GM23338 (cell line): ENCODE results near the gene USH2A. TPM values are rescaled to one million over a fixed set of nuclear protein-coding genes. Genes with fewer than 3 reads are reported as not detected.
A peak's percentile ranks its signal among the peaks of the same experiment; 100 is the strongest.

Experiments
- ATAC-seq: fragments of 200-7000 bp; cut with Tn5 transposase; 3 replicates; pipeline ENCODE4 v1.9.1; 2020
- DNase-seq: peaks from one replicate; pipeline ENCODE4 v3.0.0-alpha.2; 2015; ENCODE audit warnings: low spot score
- H2AFZ ChIP-seq: fragments of 200-600 bp; sonication (generic); 2 replicates; pipeline ENCODE4 v1.8.0; 2016; ENCODE audit warnings: antibody characterized with exemption, mild to moderate bottlenecking, moderate library complexity
- H3F3A ChIP-seq: fragments of 200-600 bp; sonication (generic); replicated peaks from 2 replicates; pipeline ENCODE4 v1.8.0; 2017; ENCODE audit warnings: antibody characterized with exemption, mixed run types, low read depth
- H3K27ac ChIP-seq: fragments of 200-600 bp; sonication (generic); 2 replicates; pipeline ENCODE4 v1.6.1; 2016; ENCODE audit warnings: low read depth
- H3K27me3 ChIP-seq: fragments of 200-600 bp; sonication (generic); 2 replicates; pipeline ENCODE4 v1.8.0; 2016; ENCODE audit warnings: mild to moderate bottlenecking, mixed run types, moderate library complexity; ENCODE audit not compliant: insufficient read depth
- H3K36me3 ChIP-seq: fragments of 200-600 bp; sonication (generic); 2 replicates; pipeline ENCODE4 v1.8.0; 2016; ENCODE audit warnings: mild to moderate bottlenecking; ENCODE audit not compliant: insufficient read depth
- H3K4me1 ChIP-seq: fragments of 200-600 bp; sonication (generic); 2 replicates; pipeline ENCODE4 v1.8.0; 2016; ENCODE audit warnings: mild to moderate bottlenecking, moderate library complexity; ENCODE audit not compliant: insufficient read depth
- H3K4me2 ChIP-seq: fragments of 200-600 bp; sonication (generic); 2 replicates; pipeline ENCODE4 v1.7.1; 2017; ENCODE audit warnings: mixed run types
- H3K4me3 ChIP-seq: fragments of 200-600 bp; sonication (generic); 2 replicates; pipeline ENCODE4 v1.6.1; 2016; ENCODE audit warnings: mixed run types
- H3K79me2 ChIP-seq: fragments of 200-600 bp; sonication (generic); replicated peaks from 2 replicates; pipeline ENCODE4 v1.8.0; 2017; ENCODE audit warnings: mild to moderate bottlenecking; ENCODE audit not compliant: insufficient read depth
- H3K9me2 ChIP-seq: fragments of 200-600 bp; sonication (generic); 2 replicates; pipeline ENCODE4 v1.8.0; 2017; ENCODE audit not compliant: insufficient read depth
- H4K20me1 ChIP-seq: fragments of 200-600 bp; sonication (generic); replicated peaks from 2 replicates; pipeline ENCODE4 v1.8.0; 2017; ENCODE audit warnings: mild to moderate bottlenecking; ENCODE audit not compliant: insufficient read depth
- H3K27ac Mint-ChIP-seq: 2 replicates; pipeline ENCODE4 v1.8.0; 2020; ENCODE audit warnings: inconsistent platforms, mild to moderate bottlenecking, moderate library complexity, mixed read lengths
- H3K27me3 Mint-ChIP-seq: 3 replicates; pipeline ENCODE4 v1.8.0; 2022; ENCODE audit warnings: low read depth, mild to moderate bottlenecking, moderate library complexity, mixed read lengths, inconsistent platforms; ENCODE audit not compliant: insufficient read depth, poor library complexity
- H3K36me3 Mint-ChIP-seq: 3 replicates; pipeline ENCODE4 v1.8.0; 2021; ENCODE audit warnings: low read depth, mild to moderate bottlenecking, inconsistent platforms, moderate library complexity, mixed read lengths
- H3K4me1 Mint-ChIP-seq: 3 replicates; pipeline ENCODE4 v1.8.0; 2020; ENCODE audit warnings: mild to moderate bottlenecking, inconsistent platforms, mixed read lengths
- H3K4me3 Mint-ChIP-seq: 3 replicates; pipeline ENCODE4 v1.8.0; 2021; ENCODE audit warnings: moderate library complexity, mild to moderate bottlenecking, inconsistent platforms, mixed read lengths
- H3K9me3 Mint-ChIP-seq: 3 replicates; pipeline ENCODE4 v1.8.0; 2020; ENCODE audit warnings: moderate library complexity, mild to moderate bottlenecking, inconsistent platforms, mixed read lengths
- EZH2phosphoT487 ChIP-seq: fragments of 200-600 bp; sonication (generic); IDR thresholded peaks from one replicate; pipeline ENCODE4 v1.8.1; 2018; ENCODE audit warnings: antibody characterized with exemption; ENCODE audit not compliant: unreplicated experiment
- JUNB ChIP-seq: IDR thresholded peaks from one replicate; pipeline ENCODE4 v1.6.1; 2016; ENCODE audit warnings: antibody characterized with exemption; ENCODE audit not compliant: unreplicated experiment
- NANOG ChIP-seq: IDR thresholded peaks from 2 replicates; pipeline ENCODE4 v1.6.1; 2016; ENCODE audit warnings: antibody characterized with exemption, borderline replicate concordance
- POLR2AphosphoS5 ChIP-seq: IDR thresholded peaks from 2 replicates; pipeline ENCODE4 v1.6.1; 2016; ENCODE audit warnings: antibody characterized with exemption, low read depth
- ZNF331 ChIP-seq: fragments of 250-450 bp; sonication (Bioruptor Pico); IDR thresholded peaks from 2 replicates; pipeline ENCODE4 v1.5.0; 2020; ENCODE audit warnings: low read depth, mild to moderate bottlenecking, moderate library complexity
- ZNF462 ChIP-seq: fragments of 250-450 bp; sonication (Bioruptor Pico); IDR thresholded peaks from 2 replicates; pipeline ENCODE4 v1.5.0; 2020; ENCODE audit warnings: mild to moderate bottlenecking, moderate library complexity
- polyA plus RNA-seq: library from polyadenylated mRNA; unstranded; fragments of >200 nt; fragmentation: Nextera tagmentation; extraction: Ambion mirVana; gene quantifications from 2 replicates; pipeline ENCODE4 v1.2.1, GENCODE V29; 2016
- total RNA-seq: library from RNA; depleted of rRNA; stranded (reverse); fragments of >200 nt; shearing (Covaris generic); gene quantifications from 2 replicates; pipeline ENCODE4 v1.2.3, GENCODE V29; 2014
- TF ChIP-seq, protein P1 (sequence below): IDR thresholded peaks from 2 replicates; pipeline ENCODE4 v1.6.1; 2016; ENCODE audit warnings: antibody characterized with exemption
- TF ChIP-seq, protein P2 (sequence below), 2 experiments: fragments of 200-600 bp in 1 of 2; sonication (generic) in 1 of 2; conservative IDR thresholded peaks; 2 replicates each; pipeline versions ENCODE4 v1.5.1 to v1.6.1; 2016 to 2017; ENCODE audit warnings: antibody characterized with exemption in 2 of 2, low read depth in 2 of 2, mild to moderate bottlenecking in 2 of 2, moderate library complexity in 1 of 2

USH2A gene
- total and polyA plus RNA-seq, 2 experiments from 2014 or later, result 0.03 TPM

DNA sequence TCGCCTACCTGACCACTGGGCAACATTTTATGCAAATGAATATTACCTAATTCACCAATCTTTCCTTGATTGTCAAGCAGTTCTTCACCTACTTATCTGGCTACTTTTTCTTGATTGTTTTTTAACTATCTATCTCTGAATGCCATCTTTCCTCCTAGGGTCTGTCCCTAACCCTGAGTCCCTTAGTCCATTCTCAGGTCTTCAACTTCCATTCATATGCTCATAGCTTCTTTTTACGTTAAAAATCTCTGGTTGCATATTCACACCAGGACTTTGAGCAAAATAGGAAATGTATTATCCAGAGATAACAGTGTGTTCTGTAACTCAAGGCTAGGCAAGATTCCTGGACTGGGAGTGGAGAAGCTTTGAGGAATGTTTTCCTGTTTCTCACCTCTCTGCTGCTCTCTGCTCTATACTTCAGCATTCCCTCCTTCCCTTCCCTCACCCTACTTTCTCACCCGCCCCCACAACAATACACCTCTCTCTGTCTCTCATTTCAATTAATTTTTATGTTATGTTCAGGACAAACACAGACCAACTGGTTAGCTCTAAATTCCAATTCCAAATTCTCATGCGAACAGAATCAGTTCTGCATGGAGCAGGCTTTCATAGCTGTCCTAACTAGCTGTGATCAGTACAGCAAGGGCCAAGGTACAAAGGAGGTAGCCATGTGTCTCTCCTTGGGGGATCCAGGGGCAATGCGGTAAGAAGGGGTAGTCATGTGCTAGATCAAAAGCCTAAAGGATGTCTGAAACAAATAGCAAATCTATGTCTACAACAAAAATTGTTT is 278.4 kb downstream of the USH2A start:
- DNase-seq (peak; percentile 28), ATAC-seq (peak; percentile 84)
- H3K27me3 Mint-ChIP-seq, result peaks cover 9% of the 10 kb centered on the region
- H3K9me3 Mint-ChIP-seq, result peaks cover 8% of the 10 kb centered on the region; the same call in 2 of the 3 replicates
- Histone ChIP-seq H3K9me2 (no peaks in the 10 kb centered on the region), H3K79me2 (no peaks in the 10 kb centered on the region), H3K4me3 (peak overlapping the region; percentile 19; the same call in 1 of the 2 replicates), H3K4me1 (peaks cover 46% of the 10 kb centered on the region), H3K36me3 (no peaks in the 10 kb centered on the region), H3K4me2 (peak overlapping the region; percentile 63), H3K27ac (peak overlapping the region; percentile 67), H3K27me3 (no peaks in the 10 kb centered on the region), H2AFZ (no peak overlapping the region), H3F3A (no peaks in the 10 kb centered on the region), H4K20me1 (no peaks in the 10 kb centered on the region)
- H3K4me1 Mint-ChIP-seq, result peaks cover 40% of the 10 kb centered on the region
- peak overlapping the region; percentile 7; the same call in 2 of the 3 replicates for H3K4me3 Mint-ChIP-seq
- TF ChIP-seq NANOG, result peak; percentile 80
- TF ChIP-seq JUNB, result no peak
- peak; percentile 58 for TF ChIP-seq POLR2AphosphoS5
- H3K27ac Mint-ChIP-seq, result no peak overlapping the region
- H3K36me3 Mint-ChIP-seq, result peaks cover 2% of the 10 kb centered on the region; the same call in 2 of the 3 replicates

DNA sequence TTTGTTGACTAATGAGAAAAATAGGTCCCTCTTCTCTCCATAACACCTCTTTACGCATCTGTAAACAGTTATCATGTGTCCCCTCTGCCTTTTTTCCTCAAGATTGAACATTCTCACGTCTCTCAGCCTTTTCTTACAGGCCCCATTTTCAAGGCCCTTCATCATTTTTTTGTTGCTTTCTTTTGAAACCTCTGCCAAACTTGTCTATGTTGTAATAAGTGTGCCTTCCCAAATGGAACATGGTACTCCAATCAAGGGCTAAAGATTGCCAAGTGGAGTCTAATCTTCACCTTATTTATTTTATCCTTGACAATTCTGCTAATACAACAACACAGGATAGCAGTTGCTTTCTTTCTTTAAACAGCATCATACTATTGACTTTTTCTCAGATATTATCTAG is 280.3 kb downstream of the USH2A start:
- Mint-ChIP-seq H3K36me3 (no peaks in the 10 kb centered on the region; the same call in 1 of the 3 replicates), H3K27me3 (peaks cover 7% of the 10 kb centered on the region), H3K4me1 (peaks cover 40% of the 10 kb centered on the region), H3K4me3 (no peak overlapping the region), H3K9me3 (peaks cover 8% of the 10 kb centered on the region; the same call in 2 of the 3 replicates), H3K27ac (no peak overlapping the region)
- Histone ChIP-seq H3K4me3 (no peak overlapping the region), H3K27me3 (no peaks in the 10 kb centered on the region), H3K4me2 (no peak overlapping the region), H2AFZ (no peak overlapping the region), H3K79me2 (no peaks in the 10 kb centered on the region), H3K4me1 (peaks cover 46% of the 10 kb centered on the region), H4K20me1 (no peaks in the 10 kb centered on the region), H3K36me3 (no peaks in the 10 kb centered on the region), H3K27ac (no peak overlapping the region), H3K9me2 (no peaks in the 10 kb centered on the region), H3F3A (no peaks in the 10 kb centered on the region)
- no peak for ATAC-seq
- DNase-seq, result no peak
- TF ChIP-seq ZNF462 (CRISPR knock-in tag), result no peak
- TF ChIP-seq, protein P1, sequence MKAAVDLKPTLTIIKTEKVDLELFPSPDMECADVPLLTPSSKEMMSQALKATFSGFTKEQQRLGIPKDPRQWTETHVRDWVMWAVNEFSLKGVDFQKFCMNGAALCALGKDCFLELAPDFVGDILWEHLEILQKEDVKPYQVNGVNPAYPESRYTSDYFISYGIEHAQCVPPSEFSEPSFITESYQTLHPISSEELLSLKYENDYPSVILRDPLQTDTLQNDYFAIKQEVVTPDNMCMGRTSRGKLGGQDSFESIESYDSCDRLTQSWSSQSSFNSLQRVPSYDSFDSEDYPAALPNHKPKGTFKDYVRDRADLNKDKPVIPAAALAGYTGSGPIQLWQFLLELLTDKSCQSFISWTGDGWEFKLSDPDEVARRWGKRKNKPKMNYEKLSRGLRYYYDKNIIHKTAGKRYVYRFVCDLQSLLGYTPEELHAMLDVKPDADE, result no peak
- TF ChIP-seq EZH2phosphoT487, result no peak
- TF ChIP-seq, protein P2, sequence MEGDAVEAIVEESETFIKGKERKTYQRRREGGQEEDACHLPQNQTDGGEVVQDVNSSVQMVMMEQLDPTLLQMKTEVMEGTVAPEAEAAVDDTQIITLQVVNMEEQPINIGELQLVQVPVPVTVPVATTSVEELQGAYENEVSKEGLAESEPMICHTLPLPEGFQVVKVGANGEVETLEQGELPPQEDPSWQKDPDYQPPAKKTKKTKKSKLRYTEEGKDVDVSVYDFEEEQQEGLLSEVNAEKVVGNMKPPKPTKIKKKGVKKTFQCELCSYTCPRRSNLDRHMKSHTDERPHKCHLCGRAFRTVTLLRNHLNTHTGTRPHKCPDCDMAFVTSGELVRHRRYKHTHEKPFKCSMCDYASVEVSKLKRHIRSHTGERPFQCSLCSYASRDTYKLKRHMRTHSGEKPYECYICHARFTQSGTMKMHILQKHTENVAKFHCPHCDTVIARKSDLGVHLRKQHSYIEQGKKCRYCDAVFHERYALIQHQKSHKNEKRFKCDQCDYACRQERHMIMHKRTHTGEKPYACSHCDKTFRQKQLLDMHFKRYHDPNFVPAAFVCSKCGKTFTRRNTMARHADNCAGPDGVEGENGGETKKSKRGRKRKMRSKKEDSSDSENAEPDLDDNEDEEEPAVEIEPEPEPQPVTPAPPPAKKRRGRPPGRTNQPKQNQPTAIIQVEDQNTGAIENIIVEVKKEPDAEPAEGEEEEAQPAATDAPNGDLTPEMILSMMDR (conservative IDR thresholded peaks at IDR 0.05; ENCODE audit: low read depth in 2 of 2), result no peak
- TF ChIP-seq POLR2AphosphoS5, result no peak
- TF ChIP-seq ZNF331 (CRISPR knock-in tag), result no peak
